Measurements from ENCODE around the gene LRIG1.

DNA sequence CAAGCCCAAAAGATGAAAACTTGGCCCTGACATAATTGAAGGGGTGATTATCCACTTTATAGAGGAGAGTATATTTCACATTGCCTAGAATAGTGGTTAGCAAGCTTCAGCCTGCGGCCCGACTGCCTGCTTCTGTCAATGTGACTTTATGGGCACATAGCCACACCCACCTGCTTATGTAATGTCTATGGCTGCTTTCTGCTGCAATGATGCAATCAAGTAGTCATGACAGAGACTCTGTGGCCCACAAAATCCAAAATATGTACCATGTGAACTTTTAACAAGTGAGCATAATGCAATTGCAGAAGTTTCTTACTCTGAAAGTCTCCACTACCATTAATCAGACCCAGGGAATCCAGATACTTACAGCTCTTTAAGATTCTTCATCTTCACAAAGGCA, 103.1 kb downstream of the LRIG1 start:
- TF ChIP-seq, protein P1, sequence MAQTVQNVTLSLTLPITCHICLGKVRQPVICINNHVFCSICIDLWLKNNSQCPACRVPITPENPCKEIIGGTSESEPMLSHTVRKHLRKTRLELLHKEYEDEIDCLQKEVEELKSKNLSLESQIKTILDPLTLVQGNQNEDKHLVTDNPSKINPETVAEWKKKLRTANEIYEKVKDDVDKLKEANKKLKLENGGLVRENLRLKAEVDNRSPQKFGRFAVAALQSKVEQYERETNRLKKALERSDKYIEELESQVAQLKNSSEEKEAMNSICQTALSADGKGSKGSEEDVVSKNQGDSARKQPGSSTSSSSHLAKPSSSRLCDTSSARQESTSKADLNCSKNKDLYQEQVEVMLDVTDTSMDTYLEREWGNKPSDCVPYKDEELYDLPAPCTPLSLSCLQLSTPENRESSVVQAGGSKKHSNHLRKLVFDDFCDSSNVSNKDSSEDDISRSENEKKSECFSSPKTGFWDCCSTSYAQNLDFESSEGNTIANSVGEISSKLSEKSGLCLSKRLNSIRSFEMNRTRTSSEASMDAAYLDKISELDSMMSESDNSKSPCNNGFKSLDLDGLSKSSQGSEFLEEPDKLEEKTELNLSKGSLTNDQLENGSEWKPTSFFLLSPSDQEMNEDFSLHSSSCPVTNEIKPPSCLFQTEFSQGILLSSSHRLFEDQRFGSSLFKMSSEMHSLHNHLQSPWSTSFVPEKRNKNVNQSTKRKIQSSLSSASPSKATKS (CRISPR knock-in tag; IDR thresholded peaks at IDR 0.05): no peak
- TF ChIP-seq ZNF324 (CRISPR knock-in tag; IDR thresholded peaks at IDR 0.05): no peak
- no peak for TF ChIP-seq MXI1 (IDR thresholded peaks at IDR 0.05; ENCODE audit: low read depth, low read length)
- no peak for TF ChIP-seq NCOR1 (IDR thresholded peaks at IDR 0.05)
- TF ChIP-seq ZNF76 (CRISPR knock-in tag; IDR thresholded peaks at IDR 0.05; ENCODE audit: borderline replicate concordance): no peak
- no peak for TF ChIP-seq EZH2 (IDR thresholded peaks at IDR 0.05; ENCODE audit: borderline replicate concordance, low read depth, low read length)
